Ishikawa (cell line): ENCODE measurements around the gene ZBTB49.

Source experiments
- CREB1 ChIP-seq: IDR thresholded peaks from 2 replicates; pipeline ENCODE4 v1.6.1; 2012; ENCODE audit warnings: low read depth
- REST ChIP-seq: IDR thresholded peaks from 2 replicates; pipeline ENCODE4 v1.6.1; 2012; ENCODE audit warnings: low read depth, mild to moderate bottlenecking
- TCF12 ChIP-seq: IDR thresholded peaks from 2 replicates; pipeline ENCODE4 v1.6.1; 2012; ENCODE audit warnings: low read depth
- USF1 ChIP-seq: IDR thresholded peaks from 2 replicates; pipeline ENCODE4 v1.6.1; 2012

GRCh38 chr4:4344915-4345527, 55.0 kb downstream of the ZBTB49 start:
- TF ChIP-seq TCF12: no peak
- TF ChIP-seq REST: no peak
- no peak for TF ChIP-seq USF1
- no peak for TF ChIP-seq CREB1
